HT1080 (cell line): ENCODE measurements around the gene RIPPLY3. TPM values are rescaled to one million over a fixed set of nuclear protein-coding genes. Genes with fewer than 3 reads are reported as not detected.

Experiments
- DNase-seq: peaks from one replicate; pipeline ENCODE4 v3.0.0-alpha.2; 2015; ENCODE audit warnings: low read depth
- small RNA-seq: library from RNA; depleted of rRNA; stranded (forward); fragments of <200 nt; gene quantifications from one replicate; pipeline ENCODE3, GENCODE V24; 2014
- total RNA-seq: library from RNA; depleted of rRNA; stranded (reverse); fragments of >200 nt; shearing (Covaris generic); gene quantifications from 2 replicates; pipeline ENCODE4 v1.2.3, GENCODE V29; 2014; rRNA removed

The RIPPLY3 gene
- total RNA-seq, 1 experiment from 2014 or later, result not detected

DNA sequence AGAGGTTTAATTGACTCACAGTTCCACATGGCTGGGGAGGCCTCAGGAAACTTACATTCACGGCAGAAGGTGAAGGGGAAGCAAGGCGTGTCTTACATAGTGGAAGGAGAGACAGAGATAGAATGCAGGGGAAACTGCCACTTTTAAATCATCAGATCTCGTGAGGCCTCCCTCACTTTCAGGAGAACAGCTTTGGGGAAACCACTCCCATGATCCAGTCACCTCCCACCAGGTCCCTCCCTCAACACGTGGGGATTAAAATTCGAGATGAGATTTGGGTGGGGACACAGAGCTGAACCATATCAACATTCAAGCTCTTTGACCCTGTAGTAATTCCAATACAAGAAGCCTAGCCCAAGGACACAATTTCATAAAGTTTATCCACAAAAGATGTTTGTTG, 52.7 kb downstream of the RIPPLY3 start:
- no peak for DNase-seq

DNA sequence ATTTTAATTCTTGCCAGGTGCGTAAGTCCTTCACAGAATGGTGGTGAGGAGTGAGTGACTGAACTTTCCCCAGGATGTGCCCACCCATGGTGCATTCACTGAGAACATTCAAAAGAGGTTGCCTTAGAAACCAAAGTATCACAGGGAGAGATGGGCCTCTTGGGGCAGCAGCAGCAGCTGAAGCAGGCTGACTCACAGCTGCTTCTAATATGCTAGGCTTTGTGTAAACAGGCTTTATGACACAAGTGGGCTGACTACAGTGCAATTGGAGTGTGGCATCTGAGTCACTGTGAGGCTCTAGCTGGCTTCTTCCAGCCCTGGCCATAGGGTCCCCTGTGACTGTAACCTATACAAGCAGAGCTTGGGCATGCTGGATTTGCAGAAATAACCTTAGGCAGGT, 53.8 kb downstream of the RIPPLY3 start:
- DNase-seq, result peak; percentile 97

DNA sequence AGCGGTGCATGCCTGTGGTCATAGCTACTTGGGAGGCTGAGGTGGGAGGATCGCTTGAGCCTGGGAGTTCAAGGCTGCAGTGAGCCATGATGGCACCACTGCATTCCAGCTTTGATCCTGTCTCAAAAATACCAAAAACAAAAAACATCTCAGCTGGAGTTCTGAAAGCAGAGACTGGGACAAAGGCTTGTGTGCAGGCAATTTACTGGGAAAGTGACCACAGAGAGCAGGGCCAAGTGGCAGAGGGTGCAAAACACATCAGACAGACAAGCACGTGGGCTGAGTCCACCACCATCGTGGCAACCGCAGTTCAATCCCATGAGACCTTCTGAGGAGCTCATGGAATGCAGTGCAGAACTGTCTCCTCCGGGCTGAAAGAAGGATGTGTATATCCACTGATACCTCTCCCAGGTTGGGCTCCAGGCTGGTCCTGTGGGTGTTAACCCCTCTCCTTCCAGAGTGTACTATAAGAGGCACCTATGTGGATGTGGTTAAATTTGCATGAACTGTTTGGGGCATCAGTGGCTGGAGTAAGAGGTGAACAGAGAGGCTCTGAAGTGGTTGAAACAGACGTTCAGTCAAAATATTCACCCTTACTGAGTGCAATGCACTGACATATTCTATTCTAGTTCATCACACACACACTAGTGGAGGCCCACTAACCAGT, 55.6 kb downstream of the RIPPLY3 start:
- DNase-seq, result no peak

DNA sequence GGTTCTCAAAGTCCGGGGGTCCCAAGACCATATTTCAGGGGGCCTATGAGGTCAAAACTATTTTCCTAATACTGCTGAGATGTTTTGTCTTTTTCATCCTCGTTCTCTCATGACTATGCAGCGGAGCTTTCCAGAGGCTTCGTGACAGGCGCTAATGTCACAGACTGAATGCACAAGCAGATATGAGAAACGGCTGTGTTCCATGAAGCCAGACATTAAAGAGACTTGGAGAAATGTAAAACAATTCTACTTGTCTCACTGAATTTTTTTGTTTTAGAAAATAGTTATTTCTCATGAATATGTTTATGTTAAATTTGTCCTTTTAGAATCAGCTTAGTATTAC, 56.1 kb downstream of the RIPPLY3 start:
- DNase-seq, result no peak

DNA sequence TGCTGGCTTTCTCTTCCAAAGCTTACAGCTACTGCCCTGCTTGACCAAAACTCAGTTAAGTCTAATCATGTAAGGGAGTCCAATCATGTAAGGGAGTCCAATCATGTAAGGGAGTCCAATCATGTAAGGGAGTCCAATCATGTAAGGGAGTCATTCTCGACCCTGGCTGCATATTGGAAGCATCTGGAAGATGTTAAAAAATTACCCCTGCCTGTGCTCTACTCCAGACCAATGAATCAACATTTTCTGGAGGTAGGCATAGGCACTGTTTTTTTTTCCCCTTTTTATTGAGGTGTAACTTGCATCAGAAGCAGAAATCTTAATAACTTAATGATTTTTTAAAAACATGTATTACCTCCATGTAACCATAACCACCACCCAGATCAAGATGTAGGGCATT, 56.9 kb downstream of the RIPPLY3 start:
- no peak for DNase-seq

DNA sequence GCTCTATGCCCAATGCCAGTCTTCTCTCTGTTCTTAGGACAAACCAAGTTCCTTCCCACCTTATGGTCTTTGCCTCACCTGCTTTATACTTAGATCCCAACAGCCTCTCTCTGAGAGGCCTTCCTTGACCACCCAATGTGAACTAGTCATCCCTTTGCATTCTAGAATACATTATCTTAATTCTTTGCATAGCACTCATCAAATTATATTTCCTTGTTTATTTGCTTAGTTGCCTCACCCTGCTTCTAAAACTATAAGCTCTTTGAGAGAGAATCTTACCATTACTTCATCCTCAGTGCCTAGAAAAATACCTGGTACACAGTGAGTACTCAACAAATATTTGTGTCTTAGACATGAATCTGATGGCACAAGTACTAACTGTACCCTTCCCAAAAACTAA, 58.3 kb downstream of the RIPPLY3 start:
- DNase-seq, result no peak

DNA sequence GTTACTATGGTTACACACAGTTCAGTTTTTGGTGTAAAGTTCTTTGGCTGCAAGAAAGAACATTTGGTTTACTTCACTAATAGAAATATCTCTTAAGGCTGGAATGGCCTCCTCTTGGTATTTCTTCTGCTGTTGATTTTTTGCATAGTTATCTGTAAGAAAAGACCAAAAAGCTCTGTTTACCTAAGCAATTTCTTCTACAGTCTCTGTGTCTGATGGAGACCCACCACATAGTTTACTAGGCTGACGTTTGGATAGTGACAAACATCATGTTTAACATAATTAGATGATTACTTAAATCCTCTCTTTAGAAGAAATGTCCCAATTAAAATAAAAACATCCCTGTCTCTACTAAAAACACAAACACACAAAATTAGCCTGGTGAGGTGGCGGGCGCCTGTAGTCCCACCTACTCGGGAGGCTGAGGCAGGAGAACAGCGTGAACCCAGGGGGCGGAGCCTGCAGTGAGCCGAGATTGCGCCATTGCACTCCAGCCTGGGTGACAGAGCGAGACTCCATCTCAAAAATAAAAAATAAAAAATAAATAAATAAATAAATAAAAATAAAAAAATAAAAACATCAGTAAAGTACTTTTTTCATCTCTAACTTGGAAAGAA, 59.2 kb downstream of the RIPPLY3 start:
- no peak for DNase-seq

Small RNA genes lying within 50 kb of the gene (small RNA-seq; reads per million reads assigned to genes)
- gene RF00019 (not detected), gene RNU6-696P (not detected)

Other genes with a start within 250 kb of the RIPPLY3 start
- gene HLCS, start 40.0 kb upstream of the RIPPLY3 start, total RNA-seq, result 19.5 and 24.4 TPM in 2 replicates
- 18.1 and 27.9 TPM in 2 replicates for gene PIGP, start 66.4 kb downstream of the RIPPLY3 start, total RNA-seq
- 65.3 and 68.8 TPM in 2 replicates for gene TTC3, start 66.6 kb downstream of the RIPPLY3 start, total RNA-seq